Common myeloid progenitor, CD34-positive (primary cell): ENCODE data around the gene PRXL2A.

Experiments
- CTCF ChIA-PET: fragments of 350-600 bp; sonication (Branson Sonifier 250); formaldehyde crosslinking; loops from one replicate; lab custom pipeline; 2021; ENCODE audit warnings: antibody characterized with exemption; lab: Charles Lee
- POLR2A ChIA-PET: fragments of 350-600 bp; sonication (Branson Sonifier 250); formaldehyde crosslinking; loops from one replicate; lab custom pipeline; 2021; ENCODE audit warnings: antibody characterized with exemption; lab: Charles Lee
- DNase-seq, 3 donors: peaks; one replicate each; pipeline versions ENCODE4 v3.0.0 to v3.0.0-alpha.2; 2013
- H3K27ac ChIP-seq, 2 experiments: 1 replicate in 1 of 2; 2 replicates in 1 of 2; pipeline ENCODE4 v1.7.0; 2013; ENCODE audit warnings: inconsistent platforms in 2 of 2, low read length in 2 of 2, mild to moderate bottlenecking in 2 of 2, low read depth in 1 of 2, moderate library complexity in 1 of 2; ENCODE audit not compliant: severe bottlenecking in 2 of 2, insufficient read depth in 1 of 2, poor library complexity in 1 of 2
- H3K27me3 ChIP-seq, 5 experiments: replicated peaks in 2 of 5; 1 replicate in 3 of 5; 2 replicates in 2 of 5; pipeline versions ENCODE4 v1.6.1 to v1.7.0; 2013; ENCODE audit warnings: low read length in 4 of 5, mild to moderate bottlenecking in 2 of 5, moderate library complexity in 2 of 5, inconsistent platforms in 1 of 5; ENCODE audit not compliant: insufficient read depth in 5 of 5, control insufficient read depth in 4 of 5
- H3K36me3 ChIP-seq, 4 experiments: 1 replicate in 2 of 4; 2 replicates in 2 of 4; pipeline versions ENCODE4 v1.6.1 to v1.7.0; 2013; ENCODE audit warnings: low read length in 3 of 4, control low read depth in 1 of 4, mild to moderate bottlenecking in 1 of 4; ENCODE audit not compliant: control insufficient read depth in 4 of 4, insufficient read depth in 4 of 4
- H3K4me1 ChIP-seq, 4 experiments: 1 replicate in 3 of 4; 2 replicates in 1 of 4; pipeline versions ENCODE4 v1.6.1 to v1.7.1; 2013; ENCODE audit warnings: low read length in 3 of 4, mild to moderate bottlenecking in 3 of 4, control low read depth in 1 of 4, inconsistent platforms in 1 of 4, moderate library complexity in 1 of 4; ENCODE audit not compliant: control insufficient read depth in 4 of 4, insufficient read depth in 4 of 4; ENCODE audit errors: control extremely low read depth in 1 of 4
- H3K4me3 ChIP-seq, 7 experiments: 1 replicate in 4 of 7; 2 replicates in 3 of 7; pipeline versions ENCODE4 v1.5.1 to v1.7.0; 2013; ENCODE audit warnings: mild to moderate bottlenecking in 7 of 7, low read length in 6 of 7, moderate library complexity in 6 of 7, inconsistent platforms in 2 of 7, low read depth in 2 of 7, control low read depth in 1 of 7; ENCODE audit not compliant: insufficient read depth in 4 of 7, control insufficient read depth in 1 of 7; ENCODE audit errors: extremely low read depth in 1 of 7
- H3K9me3 ChIP-seq, 5 experiments: 1 replicate in 4 of 5; 2 replicates in 1 of 5; pipeline versions ENCODE4 v1.6.1 to v1.7.1; 2013; ENCODE audit warnings: low read length in 4 of 5, mild to moderate bottlenecking in 2 of 5, inconsistent platforms in 1 of 5, low read depth in 1 of 5, moderate library complexity in 1 of 5; ENCODE audit not compliant: control insufficient read depth in 4 of 5, insufficient read depth in 2 of 5; ENCODE audit errors: control extremely low read depth in 1 of 5
- WGBS: methylation state at CpG from one replicate; pipeline ENCODE4 v1.1.5; 2013; ENCODE audit not compliant: insufficient coverage; 5-methylcytosine and 5-hydroxymethylcytosine counted together

PRXL2A gene

DNA sequence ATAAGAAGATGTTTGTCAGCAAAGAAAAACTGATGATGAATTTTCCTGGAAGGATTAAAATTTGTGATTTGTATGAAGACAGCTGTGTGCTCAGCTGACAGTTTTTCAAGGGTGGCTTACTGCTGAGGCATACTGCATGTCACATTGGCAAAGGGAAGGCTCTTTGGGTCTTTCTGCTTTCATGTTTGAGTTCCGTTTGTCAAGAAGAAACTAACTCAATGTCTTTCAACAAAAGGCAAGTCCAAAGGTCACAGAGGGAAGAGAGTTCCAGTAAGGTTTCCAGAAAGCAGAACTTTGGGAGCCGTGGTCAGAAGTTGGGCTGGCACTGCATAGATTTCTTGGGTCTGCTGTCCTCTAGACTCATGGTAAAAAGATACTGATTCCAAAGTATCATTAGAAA is 34.8 kb upstream of the PRXL2A start:
- Histone ChIP-seq H3K36me3 (no peaks in the 10 kb centered on the region), H3K9me3 (no peaks in the 10 kb centered on the region), H3K4me3 (no peak overlapping the region), H3K4me1 (peaks cover 0 to 3% (median 1%) of the 10 kb centered on the region in 4 experiments), H3K27ac (no peak overlapping the region), H3K27me3 (no peaks in the 10 kb centered on the region)
- no peak for DNase-seq
- CTCF ChIA-PET: interaction anchor here (1.2 kb wide), 1 partner anchor 10 kb away, joined by 4 read pairs; no protein-coding TSS in a partner anchor
- WGBS: 94% methylated on average over 2 of the region's 2 CpGs
- POLR2A ChIA-PET: no interaction called here

DNA sequence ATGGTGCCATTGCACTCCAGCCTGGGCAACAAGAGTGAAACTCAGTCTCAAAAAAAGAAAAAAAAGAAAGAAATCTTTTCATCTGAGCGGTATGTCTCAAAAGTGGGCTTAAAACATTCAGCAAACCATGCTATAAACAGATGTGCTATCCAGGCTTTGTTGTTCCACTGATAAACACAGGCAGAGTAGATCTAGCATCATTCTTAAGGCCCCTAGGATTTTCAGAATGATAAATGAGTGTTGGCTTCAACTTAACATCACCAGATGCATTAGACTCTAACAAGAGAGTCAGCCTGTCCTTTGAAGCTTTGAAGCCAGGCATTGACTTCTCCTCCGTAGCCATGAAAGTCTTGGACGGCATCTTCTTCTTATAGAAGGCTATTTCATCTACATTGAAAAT is 28.6 kb upstream of the PRXL2A start:
- CTCF ChIA-PET: interaction anchor here (1.0 to 4.8 kb wide), 6 partner anchors 15 to 545 kb away, joined by 3 to 38 read pairs (median 5); no protein-coding TSS in a partner anchor
- Histone ChIP-seq H3K4me1 (peaks cover 0 to 7% (median 4%) of the 10 kb centered on the region in 4 experiments), H3K4me3 (no peak overlapping the region), H3K9me3 (no peaks in the 10 kb centered on the region), H3K27me3 (no peaks in the 10 kb centered on the region), H3K36me3 (no peaks in the 10 kb centered on the region), H3K27ac (no peak overlapping the region)
- no peak for DNase-seq
- WGBS: 100% methylated on average over 1 of the region's 3 CpGs
- POLR2A ChIA-PET: no interaction called here

DNA sequence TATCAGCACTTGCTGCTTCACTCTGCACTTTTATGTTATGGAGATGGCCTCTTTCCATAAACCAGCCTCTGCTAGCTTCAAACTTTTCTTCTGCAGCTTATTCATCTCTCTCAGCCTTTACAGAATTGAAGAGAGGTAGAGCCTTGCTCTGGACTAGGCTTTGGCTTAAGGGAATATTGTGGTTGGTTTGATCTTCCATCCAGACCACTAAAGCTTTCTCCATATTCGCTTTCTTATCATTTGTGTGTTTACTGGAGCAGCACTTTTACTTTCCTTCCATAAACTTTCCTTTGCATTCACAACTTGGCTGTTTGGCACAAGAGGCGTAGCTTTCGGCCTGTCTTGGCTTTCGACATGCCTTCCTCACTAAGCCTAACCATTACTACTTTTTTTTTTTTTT is 28.2 kb upstream of the PRXL2A start:
- ChIA-PET CTCF (interaction anchor here (1.0 to 4.8 kb wide), 6 partner anchors 15 to 544 kb away, joined by 3 to 38 read pairs (median 5); no protein-coding TSS in a partner anchor), POLR2A (no interaction called here)
- Histone ChIP-seq H3K27me3 (no peaks in the 10 kb centered on the region), H3K27ac (no peak overlapping the region), H3K4me1 (peaks cover 0 to 7% (median 4%) of the 10 kb centered on the region in 4 experiments), H3K9me3 (no peaks in the 10 kb centered on the region), H3K36me3 (no peaks in the 10 kb centered on the region), H3K4me3 (no peak overlapping the region)
- 95% methylated on average over 4 of the region's 4 CpGs for WGBS
- no peak for DNase-seq

DNA sequence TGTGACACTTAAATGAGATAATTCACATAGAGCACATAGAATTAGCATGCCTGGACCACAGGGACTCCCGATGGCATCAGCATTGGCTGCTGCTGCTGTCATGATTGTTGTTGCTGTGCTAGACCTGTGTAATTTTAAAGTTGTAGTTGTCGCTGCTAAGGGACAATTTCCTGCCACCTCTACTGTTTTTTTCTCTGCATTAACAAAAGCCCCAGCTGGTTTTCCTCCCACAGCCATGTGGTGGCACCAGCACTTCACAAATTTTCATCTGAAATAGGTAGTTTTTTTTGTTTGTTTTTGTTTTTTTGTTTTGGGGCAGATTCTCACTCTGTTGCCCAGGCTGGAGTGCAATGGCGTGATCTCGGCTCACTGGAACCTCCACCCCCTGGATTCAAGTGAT is 25.4 kb upstream of the PRXL2A start:
- H3K9me3 ChIP-seq: no peaks in the 10 kb centered on the region
- H3K4me3 ChIP-seq: peak overlapping the region in 3 of 7 experiments; percentile 19 to 33 (median 20)
- H3K27ac ChIP-seq: no peak overlapping the region
- POLR2A ChIA-PET: interaction anchor here (0.6 kb wide), 1 partner anchor 28 kb away, joined by 3 read pairs; no protein-coding TSS in a partner anchor
- CTCF ChIA-PET: interaction anchor here (0.7 to 4.8 kb wide), 15 partner anchors 10 to 127 kb away, joined by 3 to 38 read pairs (median 4); partner anchors contain the start of gene PRXL2A
- no peaks in the 10 kb centered on the region for H3K36me3 ChIP-seq
- DNase-seq: peak; percentile 70 to 86 (median 85)
- 0% methylated on average over 3 of the region's 4 CpGs for WGBS
- peaks cover 0 to 12% (median 6%) of the 10 kb centered on the region in 4 experiments for H3K4me1 ChIP-seq
- no peaks in the 10 kb centered on the region for H3K27me3 ChIP-seq

DNA sequence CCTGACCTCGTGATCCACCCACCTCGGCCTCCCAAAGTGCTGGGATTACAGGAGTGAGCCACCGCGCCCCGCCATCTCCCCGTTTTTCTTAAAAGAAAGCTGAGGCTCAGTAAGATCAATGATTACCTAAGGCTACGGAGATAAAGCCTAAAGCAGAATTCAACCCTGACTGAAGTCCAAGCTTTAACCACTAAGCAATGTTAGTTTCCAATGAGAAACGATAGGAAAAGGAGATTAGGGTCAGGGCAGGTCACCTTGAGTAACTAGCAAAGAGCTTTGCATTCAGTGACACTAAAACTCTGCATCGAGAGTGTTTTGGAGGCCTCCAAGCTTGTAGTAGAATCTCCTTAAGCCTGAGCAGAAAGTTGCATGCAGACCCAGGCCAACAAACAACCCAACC is 17.6 kb upstream of the PRXL2A start:
- no peaks in the 10 kb centered on the region for H3K9me3 ChIP-seq
- POLR2A ChIA-PET: no interaction called here
- no peak overlapping the region for H3K27ac ChIP-seq
- H3K4me1 ChIP-seq: peaks cover 0 to 17% (median 12%) of the 10 kb centered on the region in 4 experiments
- no peak for DNase-seq
- H3K27me3 ChIP-seq: no peaks in the 10 kb centered on the region
- H3K4me3 ChIP-seq: no peak overlapping the region
- CTCF ChIA-PET: interaction anchor here (0.6 to 0.9 kb wide), 3 partner anchors 9 to 18 kb away, joined by 3 to 4 read pairs (median 3); no protein-coding TSS in a partner anchor
- WGBS: 88% methylated on average over 8 of the region's 9 CpGs
- H3K36me3 ChIP-seq: no peaks in the 10 kb centered on the region

DNA sequence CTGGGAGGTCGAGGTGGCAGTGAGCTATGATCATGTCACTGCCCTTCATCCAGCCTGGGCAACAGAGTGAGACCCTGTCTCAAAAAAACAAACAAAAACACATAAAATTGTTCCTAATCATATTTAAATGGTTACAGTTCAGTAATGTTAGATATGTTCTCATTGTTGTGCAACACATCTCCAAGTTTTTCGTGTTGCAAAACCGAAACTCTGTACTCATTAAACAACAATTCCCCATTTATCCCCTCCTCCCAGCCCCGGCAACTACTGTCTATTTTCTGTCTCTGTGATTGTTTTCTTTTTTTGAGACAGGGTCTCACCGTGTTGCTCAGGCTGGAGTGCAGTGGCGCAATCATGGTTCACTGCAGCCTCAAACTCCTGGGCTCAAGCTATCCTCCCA is 16.1 kb upstream of the PRXL2A start:
- Histone ChIP-seq H3K9me3 (no peaks in the 10 kb centered on the region), H3K4me1 (peaks cover 0 to 17% (median 10%) of the 10 kb centered on the region in 4 experiments), H3K36me3 (no peaks in the 10 kb centered on the region), H3K27me3 (no peaks in the 10 kb centered on the region), H3K27ac (no peak overlapping the region), H3K4me3 (no peak overlapping the region)
- CTCF ChIA-PET: no interaction called here
- DNase-seq: no peak
- POLR2A ChIA-PET: interaction anchor here (0.6 kb wide), 1 partner anchor 771 kb away, joined by 3 read pairs; no protein-coding TSS in a partner anchor
- 100% methylated on average over 1 of the region's 6 CpGs for WGBS

DNA sequence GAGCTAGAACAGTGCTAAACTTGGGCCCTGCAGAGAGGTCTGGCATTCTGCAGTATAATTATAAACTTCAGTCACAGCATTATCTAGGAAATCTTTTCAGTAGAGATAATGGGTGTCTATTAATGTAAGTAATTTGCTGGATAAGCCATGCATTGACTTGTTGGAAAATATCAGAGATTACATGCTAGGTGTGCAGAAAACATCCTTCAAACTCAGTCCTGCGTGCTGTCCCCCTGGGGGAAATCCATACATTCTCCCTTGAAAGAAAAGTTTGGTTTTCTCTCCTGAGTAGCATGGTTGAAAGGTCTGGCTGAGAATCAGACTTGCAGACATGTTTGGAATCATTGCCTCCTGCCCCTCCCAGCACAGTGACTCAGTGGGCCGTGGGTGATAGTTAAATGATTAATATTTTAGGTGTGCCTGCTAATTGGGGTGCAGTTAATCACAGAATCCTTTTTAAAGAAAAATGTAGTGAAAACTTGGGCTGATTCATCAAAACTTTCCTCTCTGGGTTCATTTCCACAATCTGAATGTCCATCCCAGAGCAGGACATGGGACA is 13.9 kb upstream of the PRXL2A start:
- Histone ChIP-seq H3K36me3 (no peaks in the 10 kb centered on the region), H3K27ac (no peak overlapping the region), H3K27me3 (no peaks in the 10 kb centered on the region), H3K9me3 (no peaks in the 10 kb centered on the region), H3K4me3 (no peak overlapping the region), H3K4me1 (no peaks in the 10 kb centered on the region)
- POLR2A ChIA-PET: no interaction called here
- no peak for DNase-seq
- CTCF ChIA-PET: interaction anchor here (0.7 to 0.9 kb wide), 2 partner anchors 19 to 110 kb away, joined by 3 read pairs; no protein-coding TSS in a partner anchor
- WGBS: 100% methylated on average over 1 of the region's 2 CpGs
